GM19328 (cell line): ENCODE measurements around the gene SEMA3D.

Experiments
- ATAC-seq: cut with Tn5 transposase; IDR thresholded peaks from one replicate; pipeline ENCODE4 v1.9.1; 2021; ENCODE audit warnings: mild to moderate bottlenecking, moderate library complexity; ENCODE audit not compliant: unreplicated experiment

The SEMA3D gene

GRCh38 chr7:85184599-85185423, 2.0 kb downstream of the SEMA3D start:
- ATAC-seq = no peak

- no peak for ATAC-seq
Measured at GRCh38 chr7:85183296-85183695, 3.6 kb downstream of the SEMA3D start.

GRCh38 chr7:85178531-85179298, 8.1 kb downstream of the SEMA3D start:
- ATAC-seq = no peak

GRCh38 chr7:85177316-85177715, 9.5 kb downstream of the SEMA3D start:
- ATAC-seq = no peak

- no peak for ATAC-seq
Measured at GRCh38 chr7:85176197-85176596, 10.7 kb downstream of the SEMA3D start.

GRCh38 chr7:85175217-85175616, 11.6 kb downstream of the SEMA3D start:
- ATAC-seq = no peak

GRCh38 chr7:85172530-85172941, 14.3 kb downstream of the SEMA3D start:
- ATAC-seq = no peak

GRCh38 chr7:85167636-85168035, 19.2 kb downstream of the SEMA3D start:
- no peak for ATAC-seq

- ATAC-seq = no peak
Measured at GRCh38 chr7:85165263-85165662, 21.6 kb downstream of the SEMA3D start.

GRCh38 chr7:85164376-85164775, 22.5 kb downstream of the SEMA3D start:
- ATAC-seq = no peak

GRCh38 chr7:85162721-85163120, 24.1 kb downstream of the SEMA3D start:
- ATAC-seq = no peak

GRCh38 chr7:85160223-85160622, 26.6 kb downstream of the SEMA3D start:
- peak; percentile 81 for ATAC-seq

GRCh38 chr7:85159003-85159402, 27.9 kb downstream of the SEMA3D start:
- ATAC-seq = no peak

GRCh38 chr7:85156661-85157208, 30.1 kb downstream of the SEMA3D start:
- ATAC-seq = no peak

GRCh38 chr7:85154282-85154937, 32.4 kb downstream of the SEMA3D start:
- ATAC-seq = no peak

- ATAC-seq = no peak
Measured at GRCh38 chr7:85153715-85154114, 33.1 kb downstream of the SEMA3D start.

- ATAC-seq = no peak
Measured at GRCh38 chr7:85150624-85151023, 36.2 kb downstream of the SEMA3D start.

- ATAC-seq = no peak
Measured at GRCh38 chr7:85144771-85145170, 42.1 kb downstream of the SEMA3D start.

GRCh38 chr7:85135977-85136376, 50.9 kb downstream of the SEMA3D start:
- ATAC-seq = no peak

GRCh38 chr7:85133560-85133959, 53.3 kb downstream of the SEMA3D start:
- ATAC-seq = no peak

- ATAC-seq = no peak
Measured at GRCh38 chr7:85133006-85133405, 53.9 kb downstream of the SEMA3D start.
